HG02943 (cell line): ENCODE data around the gene EFNA5.
A peak's percentile ranks its signal among the peaks of the same experiment; 100 is the strongest.

Experiments used
- ATAC-seq: cut with Tn5 transposase; IDR thresholded peaks from one replicate; pipeline ENCODE4 v1.9.1; 2021; ENCODE audit warnings: mild to moderate bottlenecking, low read depth, moderate library complexity; ENCODE audit not compliant: unreplicated experiment

Gene EFNA5

GRCh38 chr5:107673368-107674136 lies 2.8 kb upstream of the EFNA5 start:
- ATAC-seq, result peak; percentile 62

- no peak for ATAC-seq
Measured at GRCh38 chr5:107673039-107673367, 2.3 kb upstream of the EFNA5 start.

- ATAC-seq, result no peak
Measured at GRCh38 chr5:107672211-107673038, 1.7 kb upstream of the EFNA5 start.

GRCh38 chr5:107671742-107672210 lies 1.0 kb upstream of the EFNA5 start:
- ATAC-seq, result no peak

GRCh38 chr5:107670087-107670931 lies 428 bp downstream of the EFNA5 start:
- ATAC-seq, result no peak

- ATAC-seq, result no peak
Measured at GRCh38 chr5:107669096-107670031, 1.4 kb downstream of the EFNA5 start.

- ATAC-seq, result no peak
Measured at GRCh38 chr5:107668154-107669095, 2.3 kb downstream of the EFNA5 start.

GRCh38 chr5:107666051-107666655 lies 4.6 kb downstream of the EFNA5 start:
- ATAC-seq, result no peak

GRCh38 chr5:107665036-107665570 lies 5.6 kb downstream of the EFNA5 start:
- no peak for ATAC-seq

- no peak for ATAC-seq
Measured at GRCh38 chr5:107663697-107664096, 7.0 kb downstream of the EFNA5 start.

- ATAC-seq, result no peak
Measured at GRCh38 chr5:107661650-107662044, 9.1 kb downstream of the EFNA5 start.

GRCh38 chr5:107661038-107661649 lies 9.6 kb downstream of the EFNA5 start:
- ATAC-seq, result no peak

- no peak for ATAC-seq
Measured at GRCh38 chr5:107658528-107658927, 12.2 kb downstream of the EFNA5 start.

GRCh38 chr5:107655831-107656230 lies 14.9 kb downstream of the EFNA5 start:
- no peak for ATAC-seq

GRCh38 chr5:107654827-107655226 lies 15.9 kb downstream of the EFNA5 start:
- no peak for ATAC-seq

GRCh38 chr5:107653685-107654084 lies 17.1 kb downstream of the EFNA5 start:
- no peak for ATAC-seq

GRCh38 chr5:107652839-107653607 lies 17.7 kb downstream of the EFNA5 start:
- ATAC-seq, result no peak
